Measurements from ENCODE around the gene ADGRD1. TPM values are rescaled to one million over a fixed set of nuclear protein-coding genes. Genes with fewer than 3 reads are reported as not detected.

Gene ADGRD1
- total RNA-seq, 1 donor from 2014 or later, result 0.98 TPM

DNA sequence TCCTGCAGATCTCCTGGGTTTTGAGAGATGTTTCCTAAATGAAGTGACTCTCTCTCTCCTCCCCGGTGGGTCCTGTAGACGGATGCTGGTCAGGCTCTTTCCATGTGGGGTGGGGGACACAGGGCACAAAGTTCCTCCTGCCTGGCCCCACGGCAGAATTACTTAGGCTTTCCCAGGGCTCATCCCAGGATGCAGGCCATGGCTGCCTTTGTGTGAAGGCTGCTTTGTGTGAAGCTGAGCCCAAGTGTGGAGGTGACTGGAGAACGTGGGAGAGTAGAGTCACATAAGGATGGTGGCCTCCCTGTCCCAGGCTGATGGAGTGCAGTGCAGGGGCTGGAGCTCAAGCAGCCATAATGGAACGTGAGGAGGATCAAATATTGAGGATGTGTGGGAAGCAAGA, 200.2 kb downstream of the ADGRD1 start:
- Mint-ChIP-seq H3K4me3 (no peak overlapping the region), H3K27ac (ENCODE audit: unreplicated experiment) (no peak overlapping the region), H3K4me1 (no peaks in the 10 kb centered on the region), H3K27me3 (ENCODE audit: low read depth) (no peaks in the 10 kb centered on the region), H3K9me3 (peaks cover 5% of the 10 kb centered on the region), H3K36me3 (ENCODE audit: low read depth) (no peaks in the 10 kb centered on the region)
- TF ChIP-seq, protein P1, sequence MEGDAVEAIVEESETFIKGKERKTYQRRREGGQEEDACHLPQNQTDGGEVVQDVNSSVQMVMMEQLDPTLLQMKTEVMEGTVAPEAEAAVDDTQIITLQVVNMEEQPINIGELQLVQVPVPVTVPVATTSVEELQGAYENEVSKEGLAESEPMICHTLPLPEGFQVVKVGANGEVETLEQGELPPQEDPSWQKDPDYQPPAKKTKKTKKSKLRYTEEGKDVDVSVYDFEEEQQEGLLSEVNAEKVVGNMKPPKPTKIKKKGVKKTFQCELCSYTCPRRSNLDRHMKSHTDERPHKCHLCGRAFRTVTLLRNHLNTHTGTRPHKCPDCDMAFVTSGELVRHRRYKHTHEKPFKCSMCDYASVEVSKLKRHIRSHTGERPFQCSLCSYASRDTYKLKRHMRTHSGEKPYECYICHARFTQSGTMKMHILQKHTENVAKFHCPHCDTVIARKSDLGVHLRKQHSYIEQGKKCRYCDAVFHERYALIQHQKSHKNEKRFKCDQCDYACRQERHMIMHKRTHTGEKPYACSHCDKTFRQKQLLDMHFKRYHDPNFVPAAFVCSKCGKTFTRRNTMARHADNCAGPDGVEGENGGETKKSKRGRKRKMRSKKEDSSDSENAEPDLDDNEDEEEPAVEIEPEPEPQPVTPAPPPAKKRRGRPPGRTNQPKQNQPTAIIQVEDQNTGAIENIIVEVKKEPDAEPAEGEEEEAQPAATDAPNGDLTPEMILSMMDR (conservative IDR thresholded peaks at IDR 0.05), result no peak
- no peak for DNase-seq (ENCODE audit: low read depth, low spot score)

DNA sequence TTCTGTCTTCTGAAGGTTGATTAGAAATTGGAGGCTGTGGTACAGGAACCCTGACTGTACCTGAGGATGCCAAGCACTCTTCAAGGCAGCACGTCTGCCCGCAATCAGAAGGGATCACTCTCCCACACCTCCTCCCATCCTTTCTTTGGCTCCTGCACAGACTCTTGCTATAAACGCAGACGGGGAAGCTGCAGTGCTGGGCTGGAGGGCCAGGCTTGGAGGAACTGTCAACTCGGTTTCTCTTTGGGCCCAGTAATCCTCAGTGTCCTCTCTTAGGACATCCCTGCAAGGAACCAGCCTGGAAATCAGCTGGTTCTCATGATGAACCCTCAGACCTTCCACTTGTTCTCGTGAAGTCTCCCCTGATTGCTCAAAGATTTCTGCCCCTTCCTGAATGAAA, 201.4 kb downstream of the ADGRD1 start:
- TF ChIP-seq, protein P1 (conservative IDR thresholded peaks at IDR 0.05), result no peak
- Mint-ChIP-seq H3K9me3 (peaks cover 5% of the 10 kb centered on the region), H3K4me1 (peaks cover 4% of the 10 kb centered on the region), H3K4me3 (no peak overlapping the region), H3K27me3 (ENCODE audit: low read depth) (no peaks in the 10 kb centered on the region), H3K27ac (ENCODE audit: unreplicated experiment) (no peak overlapping the region), H3K36me3 (ENCODE audit: low read depth) (no peaks in the 10 kb centered on the region)
- no peak for DNase-seq (ENCODE audit: low read depth, low spot score)

DNA sequence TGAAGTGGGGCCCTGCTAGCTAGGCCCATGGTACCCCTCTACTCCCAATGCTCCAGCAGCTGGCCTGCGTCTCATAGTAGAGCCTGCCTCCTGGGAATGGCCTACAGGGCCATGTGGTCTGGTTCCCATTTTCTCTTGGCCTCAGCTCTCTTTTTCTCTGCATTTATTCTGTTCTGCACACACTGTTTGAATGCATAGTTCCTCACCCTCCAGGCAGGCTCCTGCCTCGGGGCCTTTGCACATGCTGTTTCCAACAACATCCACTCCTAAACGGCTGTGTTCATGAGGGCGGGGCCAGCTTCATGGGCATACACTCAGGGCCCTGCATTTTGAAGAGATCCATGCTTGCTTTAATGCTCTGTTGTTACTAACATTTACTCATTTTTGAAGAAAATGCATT, 204.0 kb downstream of the ADGRD1 start:
- TF ChIP-seq, protein P1 (conservative IDR thresholded peaks at IDR 0.05), result no peak
- no peak overlapping the region for H3K4me3 Mint-ChIP-seq
- peak overlapping the region; percentile 46 for H3K27ac Mint-ChIP-seq (ENCODE audit: unreplicated experiment)
- H3K27me3 Mint-ChIP-seq (ENCODE audit: low read depth), result no peaks in the 10 kb centered on the region
- H3K9me3 Mint-ChIP-seq, result no peaks in the 10 kb centered on the region
- peaks cover 4% of the 10 kb centered on the region for H3K4me1 Mint-ChIP-seq
- DNase-seq (ENCODE audit: low read depth, low spot score), result no peak
- no peaks in the 10 kb centered on the region for H3K36me3 Mint-ChIP-seq (ENCODE audit: low read depth)

DNA sequence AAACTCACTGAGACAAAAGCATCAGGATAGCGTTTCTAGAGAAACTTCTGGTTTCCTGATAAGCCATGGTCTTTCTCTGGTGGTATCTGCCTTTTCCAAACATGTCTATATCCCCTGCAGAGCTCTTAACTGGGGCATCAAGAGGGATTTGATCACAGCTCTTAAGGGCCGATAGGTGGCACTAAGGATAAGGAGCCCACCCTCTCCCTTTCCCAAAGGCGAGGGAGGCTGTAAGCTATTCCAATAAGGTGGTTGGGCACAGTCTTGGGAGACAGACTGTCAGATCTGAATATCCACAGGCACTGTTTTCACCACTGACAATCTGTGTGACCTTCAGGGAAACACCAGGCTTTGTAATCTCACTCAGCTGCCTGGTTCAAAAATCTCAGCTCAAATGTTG, 206.0 kb downstream of the ADGRD1 start:
- peaks cover 4% of the 10 kb centered on the region for H3K4me1 Mint-ChIP-seq
- no peak for DNase-seq (ENCODE audit: low read depth, low spot score)
- no peaks in the 10 kb centered on the region for H3K9me3 Mint-ChIP-seq
- no peaks in the 10 kb centered on the region for H3K36me3 Mint-ChIP-seq (ENCODE audit: low read depth)
- H3K27me3 Mint-ChIP-seq (ENCODE audit: low read depth), result no peaks in the 10 kb centered on the region
- no peak overlapping the region for H3K27ac Mint-ChIP-seq (ENCODE audit: unreplicated experiment)
- TF ChIP-seq, protein P1 (conservative IDR thresholded peaks at IDR 0.05), result no peak
- no peak overlapping the region for H3K4me3 Mint-ChIP-seq

DNA sequence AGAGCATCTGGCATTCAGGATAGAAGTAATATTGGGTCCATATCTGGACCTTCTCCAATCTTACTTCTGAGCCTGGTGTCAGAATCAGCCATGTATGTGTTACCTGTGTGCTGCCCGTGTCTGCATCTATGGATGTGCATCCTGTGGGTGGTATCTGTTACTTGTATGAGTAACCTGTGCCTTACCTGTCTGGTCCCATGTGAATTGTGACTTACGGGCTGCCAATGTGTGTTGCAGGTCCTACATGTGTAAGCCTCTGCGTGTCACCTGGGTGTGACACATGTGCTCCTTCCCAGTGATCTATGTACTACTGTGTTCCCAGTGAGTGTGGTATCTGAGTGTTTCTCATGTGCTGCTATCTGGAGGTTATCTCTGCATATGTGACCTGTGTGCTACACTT, 208.4 kb downstream of the ADGRD1 start:
- H3K4me3 Mint-ChIP-seq, result no peak overlapping the region
- peaks cover 4% of the 10 kb centered on the region for H3K4me1 Mint-ChIP-seq
- no peaks in the 10 kb centered on the region for H3K27me3 Mint-ChIP-seq (ENCODE audit: low read depth)
- no peak for DNase-seq (ENCODE audit: low read depth, low spot score)
- TF ChIP-seq, protein P1 (conservative IDR thresholded peaks at IDR 0.05), result no peak
- H3K36me3 Mint-ChIP-seq (ENCODE audit: low read depth), result peaks cover 2% of the 10 kb centered on the region
- no peak overlapping the region for H3K27ac Mint-ChIP-seq (ENCODE audit: unreplicated experiment)
- H3K9me3 Mint-ChIP-seq, result peaks cover 3% of the 10 kb centered on the region
